Activated T-helper 17 cell treated with anti-CD3 and anti-CD28 coated beads, Interleukin-2, amount 50 U/mL, for 72 hours (primary cell): ENCODE results near the gene CEP68. TPM values are rescaled to one million over a fixed set of nuclear protein-coding genes. Genes with fewer than 3 reads are reported as not detected.

Experiments used
- ATAC-seq: fragments of 150-1000 bp; cut with Tn5 transposase; replicated peaks from 2 replicates; pipeline ENCODE4 v1.10.0; 2021; ENCODE audit warnings: mild to moderate bottlenecking, moderate library complexity
- H3K27ac Mint-ChIP-seq: one replicate; pipeline ENCODE4 v1.8.0; 2022; ENCODE audit warnings: mixed read lengths
- H3K27me3 Mint-ChIP-seq: one replicate; pipeline ENCODE4 v1.8.0; 2022; ENCODE audit warnings: mixed read lengths
- H3K36me3 Mint-ChIP-seq: one replicate; pipeline ENCODE4 v1.8.0; 2022; ENCODE audit warnings: low read depth, mild to moderate bottlenecking, mixed read lengths
- H3K4me1 Mint-ChIP-seq: one replicate; pipeline ENCODE4 v1.8.0; 2022; ENCODE audit warnings: mixed read lengths
- H3K4me3 Mint-ChIP-seq: one replicate; pipeline ENCODE4 v1.8.0; 2022; ENCODE audit warnings: mild to moderate bottlenecking, mixed read lengths
- H3K9me3 Mint-ChIP-seq: one replicate; pipeline ENCODE4 v1.8.0; 2022; ENCODE audit warnings: mixed read lengths
- total RNA-seq, 2 donors: library from RNA; stranded (reverse); gene quantifications; one replicate each; pipeline ENCODE4 v1.2.3, GENCODE V29; 2022

The CEP68 gene
- total RNA-seq, 2 donors from 2014 or later: 6.9 to 10.5 TPM

- Mint-ChIP-seq H3K4me1 (peaks cover 18% of the 10 kb centered on the region), H3K27me3 (no peaks in the 10 kb centered on the region), H3K9me3 (no peaks in the 10 kb centered on the region), H3K4me3 (no peak overlapping the region), H3K27ac (no peak overlapping the region), H3K36me3 (no peaks in the 10 kb centered on the region)
- no peak for ATAC-seq
Observed at GRCh38 chr2:65061146-65061909, 5.1 kb downstream of the CEP68 start.

GRCh38 chr2:65061910-65062339 lies 5.7 kb downstream of the CEP68 start:
- Mint-ChIP-seq H3K36me3 (no peaks in the 10 kb centered on the region), H3K9me3 (no peaks in the 10 kb centered on the region), H3K4me1 (peaks cover 17% of the 10 kb centered on the region), H3K27ac (no peak overlapping the region), H3K27me3 (no peaks in the 10 kb centered on the region), H3K4me3 (no peak overlapping the region)
- no peak for ATAC-seq

- H3K27me3 Mint-ChIP-seq: no peaks in the 10 kb centered on the region
- peaks cover 13% of the 10 kb centered on the region for H3K4me1 Mint-ChIP-seq
- H3K27ac Mint-ChIP-seq: no peak overlapping the region
- no peaks in the 10 kb centered on the region for H3K9me3 Mint-ChIP-seq
- ATAC-seq: no peak
- H3K36me3 Mint-ChIP-seq: no peaks in the 10 kb centered on the region
- H3K4me3 Mint-ChIP-seq: no peak overlapping the region
Observed at GRCh38 chr2:65062843-65063825, 6.9 kb downstream of the CEP68 start.

- Mint-ChIP-seq H3K9me3 (no peaks in the 10 kb centered on the region), H3K4me1 (peaks cover 17% of the 10 kb centered on the region), H3K27ac (peak overlapping the region; percentile 86), H3K36me3 (no peaks in the 10 kb centered on the region), H3K27me3 (no peaks in the 10 kb centered on the region), H3K4me3 (peak overlapping the region; percentile 64)
- peak; percentile 76 for ATAC-seq
Observed at GRCh38 chr2:65064728-65065552, 8.7 kb downstream of the CEP68 start.

- H3K27ac Mint-ChIP-seq: peak overlapping the region; percentile 88
- no peak for ATAC-seq
Observed at GRCh38 chr2:65067806-65068553, 11.8 kb downstream of the CEP68 start.

GRCh38 chr2:65069439-65069824 lies 13.2 kb downstream of the CEP68 start:
- H3K4me3 Mint-ChIP-seq: no peak overlapping the region
- peaks cover 42% of the 10 kb centered on the region for H3K36me3 Mint-ChIP-seq
- peaks cover 22% of the 10 kb centered on the region for H3K4me1 Mint-ChIP-seq
- H3K9me3 Mint-ChIP-seq: no peaks in the 10 kb centered on the region
- H3K27ac Mint-ChIP-seq: peak overlapping the region; percentile 88
- no peak for ATAC-seq
- H3K27me3 Mint-ChIP-seq: no peaks in the 10 kb centered on the region

More at GRCh38 chr2:65067806-65068553, 11.8 kb downstream of the CEP68 start:
- Mint-ChIP-seq H3K4me3 (peak overlapping the region; percentile 38), H3K27me3 (no peaks in the 10 kb centered on the region), H3K36me3 (peaks cover 27% of the 10 kb centered on the region), H3K9me3 (no peaks in the 10 kb centered on the region), H3K4me1 (peaks cover 22% of the 10 kb centered on the region)

GRCh38 chr2:65070172-65070830 lies 14.1 kb downstream of the CEP68 start:
- H3K36me3 Mint-ChIP-seq: peaks cover 49% of the 10 kb centered on the region
- peak overlapping the region; percentile 88 for H3K27ac Mint-ChIP-seq
- peak overlapping the region; percentile 31 for H3K4me3 Mint-ChIP-seq
- no peaks in the 10 kb centered on the region for H3K27me3 Mint-ChIP-seq
- H3K4me1 Mint-ChIP-seq: peaks cover 19% of the 10 kb centered on the region
- H3K9me3 Mint-ChIP-seq: no peaks in the 10 kb centered on the region
- ATAC-seq: peak; percentile 72

GRCh38 chr2:65070856-65071255 lies 14.6 kb downstream of the CEP68 start:
- ATAC-seq: peak; percentile 4
- Mint-ChIP-seq H3K27ac (peak overlapping the region; percentile 88), H3K27me3 (no peaks in the 10 kb centered on the region), H3K36me3 (peaks cover 55% of the 10 kb centered on the region), H3K9me3 (no peaks in the 10 kb centered on the region), H3K4me1 (peaks cover 19% of the 10 kb centered on the region), H3K4me3 (peak overlapping the region; percentile 31)

- Mint-ChIP-seq H3K9me3 (no peaks in the 10 kb centered on the region), H3K4me3 (no peak overlapping the region), H3K27ac (peak overlapping the region; percentile 88), H3K27me3 (no peaks in the 10 kb centered on the region), H3K36me3 (peaks cover 62% of the 10 kb centered on the region), H3K4me1 (peaks cover 19% of the 10 kb centered on the region)
- no peak for ATAC-seq
Observed at GRCh38 chr2:65071499-65072180, 15.4 kb downstream of the CEP68 start.

- Mint-ChIP-seq H3K4me3 (no peak overlapping the region), H3K4me1 (peaks cover 18% of the 10 kb centered on the region), H3K9me3 (no peaks in the 10 kb centered on the region), H3K27ac (peak overlapping the region; percentile 88), H3K36me3 (peaks cover 68% of the 10 kb centered on the region), H3K27me3 (no peaks in the 10 kb centered on the region)
- no peak for ATAC-seq
Observed at GRCh38 chr2:65072181-65072970, 16.2 kb downstream of the CEP68 start.

GRCh38 chr2:65073879-65074565 lies 17.8 kb downstream of the CEP68 start:
- ATAC-seq: no peak
- no peak overlapping the region for H3K27ac Mint-ChIP-seq
- no peak overlapping the region for H3K4me3 Mint-ChIP-seq
- H3K9me3 Mint-ChIP-seq: no peaks in the 10 kb centered on the region
- peaks cover 84% of the 10 kb centered on the region for H3K36me3 Mint-ChIP-seq
- H3K4me1 Mint-ChIP-seq: peaks cover 5% of the 10 kb centered on the region
- H3K27me3 Mint-ChIP-seq: no peaks in the 10 kb centered on the region

GRCh38 chr2:65075176-65075575 lies 19.0 kb downstream of the CEP68 start:
- Mint-ChIP-seq H3K27me3 (no peaks in the 10 kb centered on the region), H3K36me3 (peaks cover 95% of the 10 kb centered on the region), H3K4me1 (peaks cover 4% of the 10 kb centered on the region), H3K4me3 (no peak overlapping the region), H3K27ac (no peak overlapping the region), H3K9me3 (no peaks in the 10 kb centered on the region)
- no peak for ATAC-seq
